ENCODE results near the gene HDAC4.
A peak's percentile ranks its signal among the peaks of the same experiment; 100 is the strongest.
"Not testable (repeated sequence)": the region's sequence is repeated elsewhere in the genome, so short reads cannot be mapped to it uniquely, and the experiment has no call there.

The HDAC4 gene

DNA sequence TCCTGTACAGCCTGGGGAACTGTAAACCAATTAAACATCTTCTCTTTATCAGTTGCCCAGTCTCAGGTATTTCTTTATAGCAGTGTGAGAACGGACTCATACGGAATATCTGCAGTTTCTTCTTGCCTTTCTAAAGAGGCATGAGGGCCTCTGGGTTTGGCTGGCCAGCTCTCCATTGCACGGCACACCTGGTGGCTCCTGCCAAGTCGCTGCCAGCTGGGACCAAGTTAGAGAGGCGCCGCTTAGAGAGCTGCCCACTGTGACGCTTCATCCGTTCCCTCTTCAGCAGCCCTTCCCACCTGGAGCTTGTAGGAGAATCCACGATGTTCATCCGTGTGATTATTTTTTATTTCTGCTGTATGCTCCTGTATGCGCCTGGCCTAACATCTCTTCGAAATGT lies 357.5 kb downstream of the HDAC4 start:
- Histone ChIP-seq H3K4me1 (ENCODE audit: insufficient read depth, insufficient read length) (peaks cover 5% of the 10 kb centered on the region), H3K27me3 (ENCODE audit: insufficient read depth, insufficient read length) (peaks cover 2% of the 10 kb centered on the region), H3K9me3 (ENCODE audit: insufficient read depth, low read length) (no peaks in the 10 kb centered on the region), H3K36me3 (ENCODE audit: insufficient read depth, insufficient read length, low read length) (no peaks in the 10 kb centered on the region), H3K4me3 (ENCODE audit: insufficient read length, low read depth) (no peak overlapping the region), H3K9ac (ENCODE audit: insufficient read length, low read depth) (no peak overlapping the region)
- no peak for DNase-seq (ENCODE audit: low read depth, low spot score)
- TF ChIP-seq SUZ12 (IDR thresholded peaks at IDR 0.05; ENCODE audit: extremely low read depth, insufficient read depth, insufficient read length) (no peak), ZNF274 (IDR thresholded peaks at IDR 0.05; ENCODE audit: low read depth, low read length) (no peak), YY1 (IDR thresholded peaks at IDR 0.05; ENCODE audit: insufficient read depth, insufficient read length) (no peak)

- H3K4me3 ChIP-seq (ENCODE audit: insufficient read length, low read depth): no peak overlapping the region
- H3K36me3 ChIP-seq (ENCODE audit: insufficient read depth, insufficient read length, low read length): no peaks in the 10 kb centered on the region
- no peaks in the 10 kb centered on the region for H3K9me3 ChIP-seq (ENCODE audit: insufficient read depth, low read length)
- peaks cover 2% of the 10 kb centered on the region for H3K27me3 ChIP-seq (ENCODE audit: insufficient read depth, insufficient read length)
- DNase-seq (ENCODE audit: low read depth, low spot score): no peak
- TF ChIP-seq ZNF274 (IDR thresholded peaks at IDR 0.05; ENCODE audit: low read depth, low read length) (no peak), SUZ12 (IDR thresholded peaks at IDR 0.05; ENCODE audit: extremely low read depth, insufficient read depth, insufficient read length) (no peak), YY1 (IDR thresholded peaks at IDR 0.05; ENCODE audit: insufficient read depth, insufficient read length) (no peak)
- peaks cover 5% of the 10 kb centered on the region for H3K4me1 ChIP-seq (ENCODE audit: insufficient read depth, insufficient read length)
- no peak overlapping the region for H3K9ac ChIP-seq (ENCODE audit: insufficient read length, low read depth)
Measured at GRCh38 chr2:239042551-239043320, 358.1 kb downstream of the HDAC4 start.

DNA sequence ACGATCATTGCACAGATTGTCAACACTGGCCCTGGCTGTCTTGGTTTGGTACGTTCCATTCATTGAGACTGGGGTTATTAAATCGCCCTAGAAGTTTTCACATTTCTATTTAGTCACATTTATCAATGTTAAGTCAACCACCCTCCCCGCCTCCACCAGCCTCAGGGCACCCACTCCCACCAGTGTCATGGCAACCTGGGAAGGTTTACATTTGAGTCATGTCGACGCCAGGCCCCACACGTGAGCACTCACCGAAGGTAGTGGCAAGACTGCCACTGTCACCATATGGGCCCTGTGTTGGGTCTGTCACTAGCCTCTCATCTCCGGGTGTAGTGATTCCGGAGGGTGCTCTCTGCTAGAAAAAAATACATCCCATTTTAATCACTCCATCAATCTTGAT lies 358.8 kb downstream of the HDAC4 start:
- H3K4me3 ChIP-seq (ENCODE audit: insufficient read length, low read depth): no peak overlapping the region
- H3K4me1 ChIP-seq (ENCODE audit: insufficient read depth, insufficient read length): peaks cover 5% of the 10 kb centered on the region
- H3K27me3 ChIP-seq (ENCODE audit: insufficient read depth, insufficient read length): peaks cover 2% of the 10 kb centered on the region
- TF ChIP-seq YY1 (IDR thresholded peaks at IDR 0.05; ENCODE audit: insufficient read depth, insufficient read length): no peak
- TF ChIP-seq SUZ12 (IDR thresholded peaks at IDR 0.05; ENCODE audit: extremely low read depth, insufficient read depth, insufficient read length): no peak
- no peak for TF ChIP-seq ZNF274 (IDR thresholded peaks at IDR 0.05; ENCODE audit: low read depth, low read length)
- no peaks in the 10 kb centered on the region for H3K36me3 ChIP-seq (ENCODE audit: insufficient read depth, insufficient read length, low read length)
- no peaks in the 10 kb centered on the region for H3K9me3 ChIP-seq (ENCODE audit: insufficient read depth, low read length)
- H3K9ac ChIP-seq (ENCODE audit: insufficient read length, low read depth): no peak overlapping the region
- no peak for DNase-seq (ENCODE audit: low read depth, low spot score)

- Histone ChIP-seq H3K36me3 (ENCODE audit: insufficient read depth, insufficient read length, low read length) (no peaks in the 10 kb centered on the region), H3K4me3 (ENCODE audit: insufficient read length, low read depth) (no peak overlapping the region), H3K27me3 (ENCODE audit: insufficient read depth, insufficient read length) (peaks cover 2% of the 10 kb centered on the region), H3K4me1 (ENCODE audit: insufficient read depth, insufficient read length) (peaks cover 5% of the 10 kb centered on the region), H3K9me3 (ENCODE audit: insufficient read depth, low read length) (no peaks in the 10 kb centered on the region), H3K9ac (ENCODE audit: insufficient read length, low read depth) (no peak overlapping the region)
- TF ChIP-seq ZNF274 (IDR thresholded peaks at IDR 0.05; ENCODE audit: low read depth, low read length) (no peak), YY1 (IDR thresholded peaks at IDR 0.05; ENCODE audit: insufficient read depth, insufficient read length) (no peak), SUZ12 (IDR thresholded peaks at IDR 0.05; ENCODE audit: extremely low read depth, insufficient read depth, insufficient read length) (no peak)
- no peak for DNase-seq (ENCODE audit: low read depth, low spot score)
Measured at GRCh38 chr2:239041062-239041461, 359.8 kb downstream of the HDAC4 start.

GRCh38 chr2:239040152-239040761 lies 360.6 kb downstream of the HDAC4 start:
- no peak overlapping the region for H3K4me3 ChIP-seq (ENCODE audit: insufficient read length, low read depth)
- peaks cover 5% of the 10 kb centered on the region for H3K4me1 ChIP-seq (ENCODE audit: insufficient read depth, insufficient read length)

GRCh38 chr2:239039479-239039861 lies 361.4 kb downstream of the HDAC4 start:
- Histone ChIP-seq H3K4me1 (ENCODE audit: insufficient read depth, insufficient read length) (peaks cover 5% of the 10 kb centered on the region), H3K9me3 (ENCODE audit: insufficient read depth, low read length) (no peaks in the 10 kb centered on the region), H3K9ac (ENCODE audit: insufficient read length, low read depth) (no peak overlapping the region), H3K4me3 (ENCODE audit: insufficient read length, low read depth) (no peak overlapping the region), H3K36me3 (ENCODE audit: insufficient read depth, insufficient read length, low read length) (no peaks in the 10 kb centered on the region), H3K27me3 (ENCODE audit: insufficient read depth, insufficient read length) (peaks cover 2% of the 10 kb centered on the region)
- no peak for DNase-seq (ENCODE audit: low read depth, low spot score)
- TF ChIP-seq SUZ12 (IDR thresholded peaks at IDR 0.05; ENCODE audit: extremely low read depth, insufficient read depth, insufficient read length): no peak
- TF ChIP-seq ZNF274 (IDR thresholded peaks at IDR 0.05; ENCODE audit: low read depth, low read length): no peak
- no peak for TF ChIP-seq YY1 (IDR thresholded peaks at IDR 0.05; ENCODE audit: insufficient read depth, insufficient read length)

More at GRCh38 chr2:239040152-239040761, 360.6 kb downstream of the HDAC4 start:
- DNase-seq (ENCODE audit: low read depth, low spot score): no peak
- H3K36me3 ChIP-seq (ENCODE audit: insufficient read depth, insufficient read length, low read length): no peaks in the 10 kb centered on the region
- no peak for TF ChIP-seq ZNF274 (IDR thresholded peaks at IDR 0.05; ENCODE audit: low read depth, low read length)
- TF ChIP-seq SUZ12 (IDR thresholded peaks at IDR 0.05; ENCODE audit: extremely low read depth, insufficient read depth, insufficient read length): no peak
- no peak for TF ChIP-seq YY1 (IDR thresholded peaks at IDR 0.05; ENCODE audit: insufficient read depth, insufficient read length)
- H3K27me3 ChIP-seq (ENCODE audit: insufficient read depth, insufficient read length): peaks cover 2% of the 10 kb centered on the region
- peak overlapping the region; percentile 29 for H3K9ac ChIP-seq (ENCODE audit: insufficient read length, low read depth)
- no peaks in the 10 kb centered on the region for H3K9me3 ChIP-seq (ENCODE audit: insufficient read depth, low read length)

DNA sequence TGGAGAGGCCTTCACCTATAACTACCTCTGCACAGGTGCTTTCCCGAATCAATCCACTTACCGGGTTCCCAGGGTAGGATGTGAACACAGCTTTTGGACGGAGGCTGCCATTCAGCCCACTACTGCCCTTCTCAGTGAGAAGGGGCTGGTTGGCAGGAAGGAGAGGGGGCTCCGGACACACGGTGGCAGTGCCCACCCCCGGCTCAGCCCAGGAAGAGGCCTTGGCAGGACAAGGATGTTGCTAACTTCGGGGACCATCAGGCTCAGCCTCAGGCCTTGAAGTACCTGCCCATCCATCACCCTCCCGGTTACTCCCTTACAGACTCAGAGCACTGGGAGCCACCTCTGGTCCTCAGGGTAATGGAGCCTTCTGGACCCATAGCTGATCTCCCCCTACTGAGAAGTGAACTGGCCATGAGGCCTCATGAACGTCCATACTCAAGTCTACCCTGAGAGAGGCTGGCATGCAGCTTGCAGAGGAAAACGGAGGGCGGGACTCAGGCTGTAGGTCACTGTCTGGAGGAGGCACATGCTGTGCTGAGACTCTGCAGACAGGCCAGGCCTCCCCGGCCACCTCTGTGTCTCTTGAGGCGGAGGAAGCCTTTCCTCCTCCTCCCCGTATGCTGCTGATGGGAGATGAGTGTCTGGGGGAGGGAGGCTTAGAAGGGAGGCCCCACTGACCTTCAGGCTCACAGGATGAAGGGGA lies 361.9 kb downstream of the HDAC4 start:
- Histone ChIP-seq H3K9me3 (ENCODE audit: insufficient read depth, low read length) (no peaks in the 10 kb centered on the region), H3K9ac (ENCODE audit: insufficient read length, low read depth) (no peak overlapping the region), H3K27me3 (ENCODE audit: insufficient read depth, insufficient read length) (peaks cover 2% of the 10 kb centered on the region), H3K4me1 (ENCODE audit: insufficient read depth, insufficient read length) (peaks cover 5% of the 10 kb centered on the region), H3K36me3 (ENCODE audit: insufficient read depth, insufficient read length, low read length) (no peaks in the 10 kb centered on the region), H3K4me3 (ENCODE audit: insufficient read length, low read depth) (no peak overlapping the region)
- TF ChIP-seq ZNF274 (IDR thresholded peaks at IDR 0.05; ENCODE audit: low read depth, low read length) (no peak), YY1 (IDR thresholded peaks at IDR 0.05; ENCODE audit: insufficient read depth, insufficient read length) (no peak)
- no peak for DNase-seq (ENCODE audit: low read depth, low spot score)

DNA sequence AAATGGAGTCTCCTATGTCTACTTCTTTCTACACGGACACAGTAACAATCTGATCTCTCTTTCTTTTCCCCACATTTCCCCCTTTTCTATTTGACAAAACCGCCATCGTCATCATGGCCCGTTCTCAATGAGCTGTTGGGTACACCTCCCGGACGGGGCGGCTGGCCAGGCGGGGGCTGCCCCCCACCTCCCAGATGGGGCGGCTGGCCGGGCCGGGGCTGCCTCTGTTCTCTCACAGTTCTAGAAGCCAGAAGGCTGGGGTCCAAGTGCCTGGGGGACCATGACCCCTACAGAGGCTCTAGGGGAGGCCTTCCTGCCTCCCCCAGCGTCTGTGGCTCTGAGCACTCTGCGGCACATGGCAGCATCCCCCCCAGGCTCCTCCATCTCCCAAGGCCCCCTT lies 362.5 kb downstream of the HDAC4 start:
- not testable (repeated sequence) for H3K27me3 ChIP-seq (ENCODE audit: insufficient read depth, insufficient read length); H3K4me1 ChIP-seq (ENCODE audit: insufficient read depth, insufficient read length); H3K9me3 ChIP-seq (ENCODE audit: insufficient read depth, low read length); H3K9ac ChIP-seq (ENCODE audit: insufficient read length, low read depth); H3K36me3 ChIP-seq (ENCODE audit: insufficient read depth, insufficient read length, low read length); H3K4me3 ChIP-seq (ENCODE audit: insufficient read length, low read depth); DNase-seq (ENCODE audit: low read depth, low spot score)
